Measurements from ENCODE around the gene DNALI1.

DNALI1 gene

GRCh38 chr1:37599940-37600339, 43.2 kb downstream of the DNALI1 start:
- no peaks in the 10 kb centered on the region for H3K36me3 ChIP-seq (ENCODE audit: insufficient read depth, low read length)
- peaks cover 29% of the 10 kb centered on the region for H3K27me3 ChIP-seq (ENCODE audit: insufficient read depth, low read length)
- H2AFZ ChIP-seq (ENCODE audit: low read depth, low read length), result no peak overlapping the region
- H3K4me3 ChIP-seq (ENCODE audit: low read length), result no peak overlapping the region
- H3K4me1 ChIP-seq (ENCODE audit: insufficient read depth, low read length), result peaks cover 7% of the 10 kb centered on the region
- no peaks in the 10 kb centered on the region for H3K9me3 ChIP-seq (ENCODE audit: low read length)

GRCh38 chr1:37601441-37601840, 44.7 kb downstream of the DNALI1 start:
- H3K27me3 ChIP-seq (ENCODE audit: insufficient read depth, low read length), result peaks cover 42% of the 10 kb centered on the region

GRCh38 chr1:37602750-37603694, 46.3 kb downstream of the DNALI1 start:
- H3K36me3 ChIP-seq (ENCODE audit: insufficient read depth, low read length), result no peaks in the 10 kb centered on the region
- peaks cover 52% of the 10 kb centered on the region for H3K27me3 ChIP-seq (ENCODE audit: insufficient read depth, low read length)
- no peak overlapping the region for H3K4me3 ChIP-seq (ENCODE audit: low read length)
- H3K4me1 ChIP-seq (ENCODE audit: insufficient read depth, low read length), result no peaks in the 10 kb centered on the region
- no peak overlapping the region for H2AFZ ChIP-seq (ENCODE audit: low read depth, low read length)
- no peaks in the 10 kb centered on the region for H3K9me3 ChIP-seq (ENCODE audit: low read length)

More at GRCh38 chr1:37601441-37601840, 44.7 kb downstream of the DNALI1 start:
- Histone ChIP-seq H2AFZ (ENCODE audit: low read depth, low read length) (no peak overlapping the region), H3K4me1 (ENCODE audit: insufficient read depth, low read length) (peaks cover under 1% of the 10 kb centered on the region), H3K9me3 (ENCODE audit: low read length) (no peaks in the 10 kb centered on the region), H3K4me3 (ENCODE audit: low read length) (no peak overlapping the region), H3K36me3 (ENCODE audit: insufficient read depth, low read length) (no peaks in the 10 kb centered on the region)

- no peak overlapping the region for H3K4me3 ChIP-seq (ENCODE audit: low read length)
- peaks cover 56% of the 10 kb centered on the region for H3K27me3 ChIP-seq (ENCODE audit: insufficient read depth, low read length)
- H2AFZ ChIP-seq (ENCODE audit: low read depth, low read length), result no peak overlapping the region
- H3K9me3 ChIP-seq (ENCODE audit: low read length), result no peaks in the 10 kb centered on the region
- H3K4me1 ChIP-seq (ENCODE audit: insufficient read depth, low read length), result no peaks in the 10 kb centered on the region
- no peaks in the 10 kb centered on the region for H3K36me3 ChIP-seq (ENCODE audit: insufficient read depth, low read length)
Measured at GRCh38 chr1:37605061-37605650, 48.4 kb downstream of the DNALI1 start.

- H3K4me3 ChIP-seq (ENCODE audit: low read length), result no peak overlapping the region
- no peaks in the 10 kb centered on the region for H3K4me1 ChIP-seq (ENCODE audit: insufficient read depth, low read length)
- H3K9me3 ChIP-seq (ENCODE audit: low read length), result no peaks in the 10 kb centered on the region
- peaks cover 53% of the 10 kb centered on the region for H3K27me3 ChIP-seq (ENCODE audit: insufficient read depth, low read length)
- no peaks in the 10 kb centered on the region for H3K36me3 ChIP-seq (ENCODE audit: insufficient read depth, low read length)
- no peak overlapping the region for H2AFZ ChIP-seq (ENCODE audit: low read depth, low read length)
Measured at GRCh38 chr1:37605806-37606474, 49.2 kb downstream of the DNALI1 start.

- Histone ChIP-seq H3K9me3 (ENCODE audit: low read length) (no peaks in the 10 kb centered on the region), H3K27me3 (ENCODE audit: insufficient read depth, low read length) (peaks cover 47% of the 10 kb centered on the region), H3K36me3 (ENCODE audit: insufficient read depth, low read length) (no peaks in the 10 kb centered on the region), H2AFZ (ENCODE audit: low read depth, low read length) (no peak overlapping the region), H3K4me3 (ENCODE audit: low read length) (no peak overlapping the region), H3K4me1 (ENCODE audit: insufficient read depth, low read length) (no peaks in the 10 kb centered on the region)
Measured at GRCh38 chr1:37606481-37607263, 49.9 kb downstream of the DNALI1 start.

GRCh38 chr1:37609002-37609401, 52.3 kb downstream of the DNALI1 start:
- no peaks in the 10 kb centered on the region for H3K36me3 ChIP-seq (ENCODE audit: insufficient read depth, low read length)
- H3K4me3 ChIP-seq (ENCODE audit: low read length), result no peak overlapping the region
- H3K27me3 ChIP-seq (ENCODE audit: insufficient read depth, low read length), result peaks cover 67% of the 10 kb centered on the region
- H3K4me1 ChIP-seq (ENCODE audit: insufficient read depth, low read length), result no peaks in the 10 kb centered on the region
- no peak overlapping the region for H2AFZ ChIP-seq (ENCODE audit: low read depth, low read length)
- H3K9me3 ChIP-seq (ENCODE audit: low read length), result no peaks in the 10 kb centered on the region

GRCh38 chr1:37609994-37610393, 53.3 kb downstream of the DNALI1 start:
- H3K9me3 ChIP-seq (ENCODE audit: low read length), result no peaks in the 10 kb centered on the region
- H3K4me3 ChIP-seq (ENCODE audit: low read length), result no peak overlapping the region
- H3K36me3 ChIP-seq (ENCODE audit: insufficient read depth, low read length), result no peaks in the 10 kb centered on the region
- H3K27me3 ChIP-seq (ENCODE audit: insufficient read depth, low read length), result peaks cover 73% of the 10 kb centered on the region
- H3K4me1 ChIP-seq (ENCODE audit: insufficient read depth, low read length), result no peaks in the 10 kb centered on the region
- no peak overlapping the region for H2AFZ ChIP-seq (ENCODE audit: low read depth, low read length)

GRCh38 chr1:37612186-37612585, 55.4 kb downstream of the DNALI1 start:
- H3K36me3 ChIP-seq (ENCODE audit: insufficient read depth, low read length), result no peaks in the 10 kb centered on the region
- H3K4me3 ChIP-seq (ENCODE audit: low read length), result no peak overlapping the region
- no peak overlapping the region for H2AFZ ChIP-seq (ENCODE audit: low read depth, low read length)
- peaks cover 72% of the 10 kb centered on the region for H3K27me3 ChIP-seq (ENCODE audit: insufficient read depth, low read length)
- no peaks in the 10 kb centered on the region for H3K9me3 ChIP-seq (ENCODE audit: low read length)
- H3K4me1 ChIP-seq (ENCODE audit: insufficient read depth, low read length), result no peaks in the 10 kb centered on the region

- H3K27me3 ChIP-seq (ENCODE audit: insufficient read depth, low read length), result peaks cover 66% of the 10 kb centered on the region
Measured at GRCh38 chr1:37614105-37614504, 57.4 kb downstream of the DNALI1 start.

GRCh38 chr1:37616330-37616729, 59.6 kb downstream of the DNALI1 start:
- H3K4me1 ChIP-seq (ENCODE audit: insufficient read depth, low read length), result no peaks in the 10 kb centered on the region
- H3K27me3 ChIP-seq (ENCODE audit: insufficient read depth, low read length), result peaks cover 68% of the 10 kb centered on the region
- no peaks in the 10 kb centered on the region for H3K9me3 ChIP-seq (ENCODE audit: low read length)
- H3K4me3 ChIP-seq (ENCODE audit: low read length), result no peak overlapping the region
- H3K36me3 ChIP-seq (ENCODE audit: insufficient read depth, low read length), result no peaks in the 10 kb centered on the region
- H2AFZ ChIP-seq (ENCODE audit: low read depth, low read length), result no peak overlapping the region

More at GRCh38 chr1:37614105-37614504, 57.4 kb downstream of the DNALI1 start:
- Histone ChIP-seq H3K4me3 (ENCODE audit: low read length) (no peak overlapping the region), H2AFZ (ENCODE audit: low read depth, low read length) (no peak overlapping the region), H3K9me3 (ENCODE audit: low read length) (no peaks in the 10 kb centered on the region), H3K4me1 (ENCODE audit: insufficient read depth, low read length) (no peaks in the 10 kb centered on the region), H3K36me3 (ENCODE audit: insufficient read depth, low read length) (no peaks in the 10 kb centered on the region)

All from neuron (in vitro differentiated cells).